AG09319 (cell line): ENCODE data around the gene CEMIP2.
A peak's percentile ranks its signal among the peaks of the same experiment; 100 is the strongest.

Experiments used
- DNase-seq: peaks from one replicate; pipeline ENCODE4 v3.0.0-alpha.2; 2010; ENCODE audit warnings: low read depth; ENCODE audit errors: extremely low read depth
- TF ChIP-seq, protein P1 (sequence below): IDR thresholded peaks from 2 replicates; pipeline ENCODE4 v1.5.1; 2011; ENCODE audit warnings: low read depth, mild to moderate bottlenecking, inconsistent platforms, low read length, moderate library complexity

Gene CEMIP2

GRCh38 chr9:71748280-71748743 lies 20.0 kb downstream of the CEMIP2 start:
- DNase-seq, result peak; percentile 64
- TF ChIP-seq, protein P1, sequence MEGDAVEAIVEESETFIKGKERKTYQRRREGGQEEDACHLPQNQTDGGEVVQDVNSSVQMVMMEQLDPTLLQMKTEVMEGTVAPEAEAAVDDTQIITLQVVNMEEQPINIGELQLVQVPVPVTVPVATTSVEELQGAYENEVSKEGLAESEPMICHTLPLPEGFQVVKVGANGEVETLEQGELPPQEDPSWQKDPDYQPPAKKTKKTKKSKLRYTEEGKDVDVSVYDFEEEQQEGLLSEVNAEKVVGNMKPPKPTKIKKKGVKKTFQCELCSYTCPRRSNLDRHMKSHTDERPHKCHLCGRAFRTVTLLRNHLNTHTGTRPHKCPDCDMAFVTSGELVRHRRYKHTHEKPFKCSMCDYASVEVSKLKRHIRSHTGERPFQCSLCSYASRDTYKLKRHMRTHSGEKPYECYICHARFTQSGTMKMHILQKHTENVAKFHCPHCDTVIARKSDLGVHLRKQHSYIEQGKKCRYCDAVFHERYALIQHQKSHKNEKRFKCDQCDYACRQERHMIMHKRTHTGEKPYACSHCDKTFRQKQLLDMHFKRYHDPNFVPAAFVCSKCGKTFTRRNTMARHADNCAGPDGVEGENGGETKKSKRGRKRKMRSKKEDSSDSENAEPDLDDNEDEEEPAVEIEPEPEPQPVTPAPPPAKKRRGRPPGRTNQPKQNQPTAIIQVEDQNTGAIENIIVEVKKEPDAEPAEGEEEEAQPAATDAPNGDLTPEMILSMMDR, result no peak

GRCh38 chr9:71747576-71747975 lies 20.7 kb downstream of the CEMIP2 start:
- no peak for DNase-seq
- TF ChIP-seq, protein P1, result no peak

DNA sequence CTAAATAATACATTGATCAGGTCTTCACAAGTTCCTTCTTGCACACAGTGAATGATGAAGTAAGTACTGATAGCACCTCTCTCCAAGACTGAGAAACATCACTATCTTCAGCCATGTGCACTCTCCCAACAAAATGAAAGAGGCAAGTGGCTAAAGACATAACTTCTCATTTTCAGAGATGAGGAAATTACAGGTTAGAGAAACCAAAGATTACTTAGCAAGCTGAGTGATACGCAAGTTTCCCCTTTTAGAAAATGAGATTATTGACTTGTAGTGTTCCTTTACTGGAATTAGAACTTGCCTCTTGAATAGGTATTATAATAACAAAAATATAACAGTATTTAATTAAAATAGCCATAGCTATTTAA lies 21.6 kb downstream of the CEMIP2 start:
- no peak for DNase-seq
- TF ChIP-seq, protein P1, result no peak

DNA sequence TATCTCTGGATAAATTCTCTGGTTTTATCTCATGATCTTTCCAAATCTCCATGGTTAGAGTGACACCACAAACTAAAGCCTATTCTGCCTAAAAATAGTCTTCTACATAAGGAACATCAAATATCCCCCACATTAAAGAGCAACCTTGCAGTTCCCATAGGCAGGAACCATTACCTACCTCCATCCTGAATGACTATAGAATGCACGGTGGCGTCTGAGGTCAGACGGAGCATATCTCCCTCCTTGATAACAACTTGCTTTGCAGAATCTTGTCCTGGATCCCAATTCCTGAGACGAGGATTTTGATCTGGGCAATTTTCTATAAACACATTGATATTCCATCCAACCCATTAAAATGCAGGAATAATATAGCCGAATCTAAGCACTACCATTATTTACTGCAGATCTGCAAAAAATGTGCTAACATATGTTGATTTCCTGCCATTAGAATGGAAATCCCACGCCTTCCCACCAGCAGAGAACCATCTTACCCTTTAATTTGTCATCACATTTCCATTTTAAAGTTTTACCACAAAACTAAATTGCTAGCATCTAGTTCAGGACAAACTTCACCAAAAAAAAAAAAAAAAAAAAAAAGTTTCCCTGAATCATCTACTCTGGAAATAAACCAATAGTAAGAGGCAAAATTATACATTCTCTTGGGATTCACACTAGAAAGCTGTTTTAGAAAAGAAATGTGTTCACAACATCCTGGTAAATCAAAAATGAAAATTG lies 22.1 kb downstream of the CEMIP2 start:
- TF ChIP-seq, protein P1, result no peak
- DNase-seq, result no peak

DNA sequence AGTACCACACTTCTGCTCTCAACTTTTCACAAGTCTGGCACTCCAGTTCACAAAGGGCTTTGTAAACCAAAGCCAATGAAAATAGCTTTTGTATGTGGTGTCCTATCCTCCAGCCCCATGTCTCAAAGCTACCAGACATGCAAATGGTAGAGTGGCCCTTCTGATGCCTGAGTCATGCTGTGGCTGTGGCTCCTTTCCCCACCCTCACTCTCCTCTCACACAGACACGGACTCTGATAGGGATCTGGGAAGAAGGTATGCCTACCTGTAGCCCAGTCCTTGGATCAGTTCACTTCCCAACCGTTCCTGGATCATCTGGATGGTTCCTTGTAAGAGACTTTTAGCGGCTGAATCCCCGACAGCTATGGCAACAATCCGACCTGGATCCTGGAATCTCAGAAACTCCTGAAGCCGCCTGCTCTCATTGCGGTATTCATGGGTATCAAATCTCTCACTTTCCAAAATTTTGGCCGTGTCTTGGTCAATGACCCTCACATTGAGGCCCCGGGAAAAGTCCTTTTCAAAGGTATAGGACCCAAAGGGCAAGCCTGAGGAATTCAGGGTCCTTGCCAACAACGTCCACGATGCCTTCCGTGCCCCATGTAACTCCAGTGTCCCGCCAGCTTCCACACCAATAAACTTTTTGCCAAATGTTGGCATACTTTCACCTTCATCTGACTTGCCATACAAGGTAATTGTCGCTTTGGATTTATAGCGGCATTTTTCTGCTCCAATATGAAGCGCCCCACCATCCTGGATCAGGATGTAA lies 23.4 kb downstream of the CEMIP2 start:
- DNase-seq, result no peak
- TF ChIP-seq, protein P1, result no peak

GRCh38 chr9:71743882-71744281 lies 24.4 kb downstream of the CEMIP2 start:
- DNase-seq, result no peak
- TF ChIP-seq, protein P1, result no peak

GRCh38 chr9:71743217-71743705 lies 25.1 kb downstream of the CEMIP2 start:
- no peak for DNase-seq
- TF ChIP-seq, protein P1, result no peak
